ENCODE results near the gene CLASRP. TPM values are rescaled to one million over a fixed set of nuclear protein-coding genes. Genes with fewer than 3 reads are reported as not detected.

The CLASRP gene
- total and polyA plus RNA-seq, 9 of the 15 experiments (the other 6 are each of a cell fraction or from before 2014, with no cell fraction given), result 0.94 to 86.3 (median 44.0) TPM

DNA sequence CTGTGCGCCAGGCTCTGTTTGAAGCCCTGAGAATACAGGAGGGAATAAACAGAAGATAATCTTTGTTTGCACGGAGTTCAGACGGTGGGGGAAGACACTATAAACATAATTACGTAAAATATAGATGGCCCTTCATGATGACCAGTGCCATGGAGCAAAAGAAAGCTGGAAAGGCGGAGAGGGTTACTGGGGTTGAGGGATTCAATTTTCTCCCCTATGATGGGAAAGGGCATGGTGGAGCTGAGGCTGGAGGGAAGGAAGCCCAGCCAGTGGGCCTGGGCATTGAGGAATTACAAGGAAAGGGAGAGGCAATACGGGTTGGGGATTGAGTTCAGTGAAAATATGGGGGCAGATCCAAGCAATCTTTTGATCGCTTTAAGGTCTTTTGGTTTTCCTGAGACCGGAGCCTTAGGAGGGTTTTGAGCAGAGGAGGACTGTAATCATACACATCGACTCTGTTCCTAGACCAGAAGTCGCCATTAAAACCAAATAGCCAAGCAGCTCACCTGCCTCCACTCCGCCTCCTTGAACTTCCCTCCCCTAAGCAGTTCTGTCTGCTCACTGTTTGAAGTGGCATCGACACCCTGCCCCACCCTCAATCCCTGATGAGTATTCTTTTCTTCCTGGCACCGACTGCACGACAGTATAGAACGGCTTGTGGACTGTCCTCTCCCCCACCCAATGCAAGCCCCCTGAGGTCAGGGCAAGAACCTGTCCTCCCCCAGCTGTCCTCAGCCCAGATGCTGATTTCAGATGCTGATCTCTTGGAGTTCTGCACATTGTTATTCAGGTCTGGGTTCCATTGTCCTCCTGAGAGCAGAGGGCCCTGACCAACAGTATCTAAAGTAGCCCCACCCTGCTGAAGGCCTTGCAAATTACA, 38.2 kb downstream of the CLASRP start (continued):
- TF ChIP-seq, protein P1, sequence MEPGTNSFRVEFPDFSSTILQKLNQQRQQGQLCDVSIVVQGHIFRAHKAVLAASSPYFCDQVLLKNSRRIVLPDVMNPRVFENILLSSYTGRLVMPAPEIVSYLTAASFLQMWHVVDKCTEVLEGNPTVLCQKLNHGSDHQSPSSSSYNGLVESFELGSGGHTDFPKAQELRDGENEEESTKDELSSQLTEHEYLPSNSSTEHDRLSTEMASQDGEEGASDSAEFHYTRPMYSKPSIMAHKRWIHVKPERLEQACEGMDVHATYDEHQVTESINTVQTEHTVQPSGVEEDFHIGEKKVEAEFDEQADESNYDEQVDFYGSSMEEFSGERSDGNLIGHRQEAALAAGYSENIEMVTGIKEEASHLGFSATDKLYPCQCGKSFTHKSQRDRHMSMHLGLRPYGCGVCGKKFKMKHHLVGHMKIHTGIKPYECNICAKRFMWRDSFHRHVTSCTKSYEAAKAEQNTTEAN (CRISPR knock-in tag; IDR thresholded peaks at IDR 0.05), result peak; percentile 48; the same call in 1 of the 2 replicates
- no peak for TF ChIP-seq ELF2 (CRISPR knock-in tag; IDR thresholded peaks at IDR 0.05)
- TF ChIP-seq STAG1 (CRISPR knock-in tag; IDR thresholded peaks at IDR 0.05; ENCODE audit: borderline replicate concordance), result no peak
- TF ChIP-seq, protein P2, sequence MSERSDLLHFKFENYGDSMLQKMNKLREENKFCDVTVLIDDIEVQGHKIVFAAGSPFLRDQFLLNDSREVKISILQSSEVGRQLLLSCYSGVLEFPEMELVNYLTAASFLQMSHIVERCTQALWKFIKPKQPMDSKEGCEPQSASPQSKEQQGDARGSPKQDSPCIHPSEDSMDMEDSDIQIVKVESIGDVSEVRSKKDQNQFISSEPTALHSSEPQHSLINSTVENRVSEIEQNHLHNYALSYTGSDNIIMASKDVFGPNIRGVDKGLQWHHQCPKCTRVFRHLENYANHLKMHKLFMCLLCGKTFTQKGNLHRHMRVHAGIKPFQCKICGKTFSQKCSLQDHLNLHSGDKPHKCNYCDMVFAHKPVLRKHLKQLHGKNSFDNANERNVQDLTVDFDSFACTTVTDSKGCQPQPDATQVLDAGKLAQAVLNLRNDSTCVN (CRISPR knock-in tag; IDR thresholded peaks at IDR 0.05), result no peak
- no peak for TF ChIP-seq ZBTB17 (CRISPR knock-in tag; IDR thresholded peaks at IDR 0.05)
- TF ChIP-seq SMARCA4 (IDR thresholded peaks at IDR 0.05), result no peak
- no peak for TF ChIP-seq ZBTB5 (IDR thresholded peaks at IDR 0.05)
- TF ChIP-seq YY1 (IDR thresholded peaks at IDR 0.05; ENCODE audit: borderline replicate concordance in 1 of 3, control insufficient read depth in 1 of 3, extremely low read depth in 1 of 3, insufficient read depth in 3 of 3, insufficient read length in 1 of 3, insufficient replicate concordance in 2 of 3, low read depth in 1 of 3, low read length in 2 of 3), result peak in 1 of 3 experiments; percentile 23
- no peak for TF ChIP-seq MITF (IDR thresholded peaks at IDR 0.05)
- TF ChIP-seq, protein P3, sequence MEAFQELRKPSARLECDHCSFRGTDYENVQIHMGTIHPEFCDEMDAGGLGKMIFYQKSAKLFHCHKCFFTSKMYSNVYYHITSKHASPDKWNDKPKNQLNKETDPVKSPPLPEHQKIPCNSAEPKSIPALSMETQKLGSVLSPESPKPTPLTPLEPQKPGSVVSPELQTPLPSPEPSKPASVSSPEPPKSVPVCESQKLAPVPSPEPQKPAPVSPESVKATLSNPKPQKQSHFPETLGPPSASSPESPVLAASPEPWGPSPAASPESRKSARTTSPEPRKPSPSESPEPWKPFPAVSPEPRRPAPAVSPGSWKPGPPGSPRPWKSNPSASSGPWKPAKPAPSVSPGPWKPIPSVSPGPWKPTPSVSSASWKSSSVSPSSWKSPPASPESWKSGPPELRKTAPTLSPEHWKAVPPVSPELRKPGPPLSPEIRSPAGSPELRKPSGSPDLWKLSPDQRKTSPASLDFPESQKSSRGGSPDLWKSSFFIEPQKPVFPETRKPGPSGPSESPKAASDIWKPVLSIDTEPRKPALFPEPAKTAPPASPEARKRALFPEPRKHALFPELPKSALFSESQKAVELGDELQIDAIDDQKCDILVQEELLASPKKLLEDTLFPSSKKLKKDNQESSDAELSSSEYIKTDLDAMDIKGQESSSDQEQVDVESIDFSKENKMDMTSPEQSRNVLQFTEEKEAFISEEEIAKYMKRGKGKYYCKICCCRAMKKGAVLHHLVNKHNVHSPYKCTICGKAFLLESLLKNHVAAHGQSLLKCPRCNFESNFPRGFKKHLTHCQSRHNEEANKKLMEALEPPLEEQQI (IDR thresholded peaks at IDR 0.05), result no peak
- no peak for TF ChIP-seq MBD2 (IDR thresholded peaks at IDR 0.05; ENCODE audit: borderline replicate concordance, low read depth)
